ENCODE data around the gene ULK2.

GRCh38 chr17:19738073-19738449 is 129.7 kb downstream of the ULK2 start:
- TF ChIP-seq, protein P1, sequence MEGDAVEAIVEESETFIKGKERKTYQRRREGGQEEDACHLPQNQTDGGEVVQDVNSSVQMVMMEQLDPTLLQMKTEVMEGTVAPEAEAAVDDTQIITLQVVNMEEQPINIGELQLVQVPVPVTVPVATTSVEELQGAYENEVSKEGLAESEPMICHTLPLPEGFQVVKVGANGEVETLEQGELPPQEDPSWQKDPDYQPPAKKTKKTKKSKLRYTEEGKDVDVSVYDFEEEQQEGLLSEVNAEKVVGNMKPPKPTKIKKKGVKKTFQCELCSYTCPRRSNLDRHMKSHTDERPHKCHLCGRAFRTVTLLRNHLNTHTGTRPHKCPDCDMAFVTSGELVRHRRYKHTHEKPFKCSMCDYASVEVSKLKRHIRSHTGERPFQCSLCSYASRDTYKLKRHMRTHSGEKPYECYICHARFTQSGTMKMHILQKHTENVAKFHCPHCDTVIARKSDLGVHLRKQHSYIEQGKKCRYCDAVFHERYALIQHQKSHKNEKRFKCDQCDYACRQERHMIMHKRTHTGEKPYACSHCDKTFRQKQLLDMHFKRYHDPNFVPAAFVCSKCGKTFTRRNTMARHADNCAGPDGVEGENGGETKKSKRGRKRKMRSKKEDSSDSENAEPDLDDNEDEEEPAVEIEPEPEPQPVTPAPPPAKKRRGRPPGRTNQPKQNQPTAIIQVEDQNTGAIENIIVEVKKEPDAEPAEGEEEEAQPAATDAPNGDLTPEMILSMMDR (IDR thresholded peaks at IDR 0.05; ENCODE audit: low read length), result no peak
- TF ChIP-seq EZH2 (IDR thresholded peaks at IDR 0.05; ENCODE audit: borderline replicate concordance, low read length), result no peak

Data from OCI-LY1 (cell line).